Brain microvascular endothelial cell (primary cell): ENCODE results near the gene BCR.

Experiments used
- DNase-seq: peaks from one replicate; pipeline ENCODE4 v3.0.0-alpha.2; 2020
- H3K27ac ChIP-seq: fragments of 250-450 bp; sonication (Bioruptor Pico); 2 replicates; pipeline ENCODE4 v1.5.1; 2020; ENCODE audit warnings: mild to moderate bottlenecking, moderate library complexity
- H3K27me3 ChIP-seq: fragments of 250-450 bp; sonication (Bioruptor Pico); replicated peaks from 2 replicates; pipeline ENCODE4 v1.5.1; 2020; ENCODE audit warnings: mild to moderate bottlenecking
- H3K36me3 ChIP-seq: fragments of 250-450 bp; sonication (Bioruptor Pico); replicated peaks from 2 replicates; pipeline ENCODE4 v1.5.1; 2020; ENCODE audit warnings: mild to moderate bottlenecking
- H3K4me3 ChIP-seq: 2 replicates; pipeline ENCODE4 v1.5.1; 2011; ENCODE audit warnings: low read depth, mild to moderate bottlenecking, control low read depth, low read length, moderate library complexity
- in situ Hi-C: cut with HindIII; loops from 2 replicates; pipeline ENCODE4 v1.10.0; 2017; ENCODE audit warnings: low sequenced_read_pairs, low pct_ligation_motif_present
- TF ChIP-seq, protein P1 (sequence below): IDR thresholded peaks from 2 replicates; pipeline ENCODE4 v1.5.1; 2011; ENCODE audit warnings: low read depth, mild to moderate bottlenecking, moderate library complexity, low read length, control low read depth, inconsistent platforms; ENCODE audit errors: missing control alignments

The BCR gene

DNA sequence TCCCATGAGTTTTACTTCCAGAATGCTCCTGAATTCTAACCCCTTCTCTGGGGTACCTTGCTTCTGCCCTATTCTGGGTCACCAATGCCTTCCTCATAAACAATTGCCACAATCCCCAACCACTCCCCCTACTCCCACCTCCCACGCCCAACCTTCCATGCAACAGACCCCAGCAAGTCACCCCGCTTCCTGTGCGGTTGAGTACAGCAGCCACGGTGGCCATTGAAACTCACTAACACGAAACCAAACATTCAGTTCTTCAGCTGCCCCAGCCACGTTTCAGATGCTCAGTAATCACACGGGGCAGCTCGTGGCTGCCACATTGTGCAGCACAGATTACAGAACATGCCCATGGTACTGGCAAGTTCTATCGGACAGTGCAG is 3.7 kb upstream of the BCR start:
- peaks cover 7% of the 10 kb centered on the region for H3K27me3 ChIP-seq
- TF ChIP-seq, protein P1, sequence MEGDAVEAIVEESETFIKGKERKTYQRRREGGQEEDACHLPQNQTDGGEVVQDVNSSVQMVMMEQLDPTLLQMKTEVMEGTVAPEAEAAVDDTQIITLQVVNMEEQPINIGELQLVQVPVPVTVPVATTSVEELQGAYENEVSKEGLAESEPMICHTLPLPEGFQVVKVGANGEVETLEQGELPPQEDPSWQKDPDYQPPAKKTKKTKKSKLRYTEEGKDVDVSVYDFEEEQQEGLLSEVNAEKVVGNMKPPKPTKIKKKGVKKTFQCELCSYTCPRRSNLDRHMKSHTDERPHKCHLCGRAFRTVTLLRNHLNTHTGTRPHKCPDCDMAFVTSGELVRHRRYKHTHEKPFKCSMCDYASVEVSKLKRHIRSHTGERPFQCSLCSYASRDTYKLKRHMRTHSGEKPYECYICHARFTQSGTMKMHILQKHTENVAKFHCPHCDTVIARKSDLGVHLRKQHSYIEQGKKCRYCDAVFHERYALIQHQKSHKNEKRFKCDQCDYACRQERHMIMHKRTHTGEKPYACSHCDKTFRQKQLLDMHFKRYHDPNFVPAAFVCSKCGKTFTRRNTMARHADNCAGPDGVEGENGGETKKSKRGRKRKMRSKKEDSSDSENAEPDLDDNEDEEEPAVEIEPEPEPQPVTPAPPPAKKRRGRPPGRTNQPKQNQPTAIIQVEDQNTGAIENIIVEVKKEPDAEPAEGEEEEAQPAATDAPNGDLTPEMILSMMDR, result no peak
- H3K27ac ChIP-seq, result no peak overlapping the region
- in situ Hi-C loops, result no loop called here
- H3K4me3 ChIP-seq, result no peak overlapping the region
- peaks cover 2% of the 10 kb centered on the region for H3K36me3 ChIP-seq
- no peak for DNase-seq

DNA sequence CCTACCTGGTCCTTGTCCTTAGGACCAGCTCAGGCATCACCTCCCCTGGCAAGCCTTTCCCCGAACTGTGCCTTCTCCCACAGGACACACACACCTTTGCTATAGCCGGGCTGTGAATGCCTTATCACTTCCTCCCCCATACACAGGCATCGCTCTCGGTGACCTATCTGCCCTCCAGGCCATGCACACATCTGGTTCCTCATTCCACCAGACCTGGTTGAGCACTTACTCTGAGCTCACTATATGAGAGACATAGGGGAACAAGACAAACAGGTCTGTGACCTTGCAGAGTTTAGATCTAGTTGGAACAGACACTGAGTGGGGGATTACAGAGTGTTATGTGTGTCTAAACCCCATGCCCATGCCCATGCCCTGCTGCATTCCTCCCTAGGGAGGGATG is 3.1 kb upstream of the BCR start:
- no peak overlapping the region for H3K4me3 ChIP-seq
- no peak overlapping the region for H3K27ac ChIP-seq

DNA sequence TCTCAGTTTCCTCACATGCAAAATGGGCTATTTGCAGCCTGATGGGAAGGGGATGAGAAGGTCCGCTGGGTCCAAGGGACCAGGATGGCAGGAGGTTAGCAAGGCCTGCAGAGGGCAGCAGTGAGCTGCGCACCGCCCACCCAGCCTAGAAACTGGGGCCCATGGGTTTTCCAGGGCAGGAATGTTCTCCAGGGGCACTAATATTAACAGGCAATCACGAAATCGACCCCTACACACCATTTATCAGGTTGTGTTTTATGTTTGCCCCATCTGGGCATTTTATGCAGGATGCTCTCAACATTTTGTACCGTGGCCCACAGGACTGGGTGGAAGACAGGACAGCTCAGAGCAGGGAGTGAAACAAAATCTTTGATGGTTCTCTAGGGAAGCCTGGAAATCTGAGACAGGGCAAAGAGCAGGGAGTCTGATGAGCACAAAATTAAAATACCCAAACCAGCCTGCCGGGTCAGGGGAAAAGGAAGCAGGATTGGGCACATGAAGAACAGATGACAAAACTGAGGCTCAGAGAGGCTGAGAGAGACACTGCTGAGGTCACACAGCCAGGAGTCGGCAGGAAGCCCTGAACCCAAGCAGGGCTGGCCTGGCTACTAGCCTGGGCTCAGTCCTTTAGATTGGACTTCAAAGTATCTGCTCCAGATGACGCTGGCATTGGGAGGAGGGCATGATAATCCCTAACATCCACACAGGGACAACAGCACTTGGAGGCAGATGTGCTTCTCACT is 1.6 kb upstream of the BCR start:
- in situ Hi-C loops, result no loop called here
- Histone ChIP-seq H3K4me3 (no peak overlapping the region), H3K27me3 (peaks cover 7% of the 10 kb centered on the region), H3K36me3 (peaks cover 14% of the 10 kb centered on the region), H3K27ac (no peak overlapping the region)
- TF ChIP-seq, protein P1, result peak; percentile 99
- DNase-seq, result peak; percentile 40

More for the DNA sequence above, 3.1 kb upstream of the BCR start:
- no peak for DNase-seq
- Histone ChIP-seq H3K36me3 (peaks cover 8% of the 10 kb centered on the region), H3K27me3 (peaks cover 7% of the 10 kb centered on the region)
- TF ChIP-seq, protein P1, result no peak
- in situ Hi-C loops, result no loop called here

DNA sequence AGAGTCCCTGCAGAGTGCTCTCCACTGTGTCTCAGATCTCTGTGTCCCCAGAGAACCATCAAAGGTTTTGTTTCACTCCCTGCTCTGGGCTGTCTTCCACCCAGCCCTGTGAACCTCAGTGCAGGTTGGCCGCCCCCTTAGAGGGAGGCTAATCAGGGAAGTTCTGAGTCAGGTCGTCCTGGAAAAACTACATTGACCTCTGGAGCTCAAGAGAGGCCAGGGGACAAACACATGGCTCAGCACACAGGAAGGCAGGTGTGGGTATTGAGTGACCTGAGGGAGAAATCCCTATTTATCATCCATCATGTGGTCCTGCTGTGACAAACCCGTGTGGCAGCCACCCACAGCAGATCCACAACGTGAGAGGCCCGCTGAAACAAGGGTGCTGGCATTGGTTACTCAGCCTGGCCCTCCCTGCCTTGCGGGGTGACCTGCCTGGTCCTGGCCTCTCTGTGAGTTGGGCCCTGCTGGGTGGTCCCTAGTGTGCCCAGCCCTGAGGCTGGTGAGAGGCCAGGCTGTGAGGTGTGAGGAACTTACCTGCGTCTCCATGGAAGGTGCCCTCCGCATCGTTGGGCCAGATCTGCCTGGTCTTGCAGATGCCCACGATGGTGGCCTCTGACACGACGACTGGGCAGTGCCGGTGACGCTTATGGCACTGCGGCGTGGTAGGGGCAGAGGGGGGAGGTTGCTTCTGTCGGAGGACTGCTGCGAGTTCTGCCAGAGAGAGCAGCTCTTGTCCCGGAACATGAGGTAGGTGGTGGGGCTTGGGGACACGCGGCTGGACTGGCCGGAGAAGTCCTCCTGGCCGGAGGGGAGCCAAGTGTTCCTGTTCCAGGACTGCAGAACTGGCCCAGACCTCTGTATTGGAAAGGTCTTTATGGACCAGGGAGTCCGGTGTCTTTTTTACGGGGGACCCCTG is 669 bp upstream of the BCR start:
- Histone ChIP-seq H3K27ac (peak overlapping the region; percentile 3), H3K27me3 (peaks cover 4% of the 10 kb centered on the region), H3K4me3 (peak overlapping the region; percentile 43), H3K36me3 (peaks cover 18% of the 10 kb centered on the region)
- DNase-seq, result no peak
- in situ Hi-C loops, result no loop called here
- TF ChIP-seq, protein P1, result no peak

DNA sequence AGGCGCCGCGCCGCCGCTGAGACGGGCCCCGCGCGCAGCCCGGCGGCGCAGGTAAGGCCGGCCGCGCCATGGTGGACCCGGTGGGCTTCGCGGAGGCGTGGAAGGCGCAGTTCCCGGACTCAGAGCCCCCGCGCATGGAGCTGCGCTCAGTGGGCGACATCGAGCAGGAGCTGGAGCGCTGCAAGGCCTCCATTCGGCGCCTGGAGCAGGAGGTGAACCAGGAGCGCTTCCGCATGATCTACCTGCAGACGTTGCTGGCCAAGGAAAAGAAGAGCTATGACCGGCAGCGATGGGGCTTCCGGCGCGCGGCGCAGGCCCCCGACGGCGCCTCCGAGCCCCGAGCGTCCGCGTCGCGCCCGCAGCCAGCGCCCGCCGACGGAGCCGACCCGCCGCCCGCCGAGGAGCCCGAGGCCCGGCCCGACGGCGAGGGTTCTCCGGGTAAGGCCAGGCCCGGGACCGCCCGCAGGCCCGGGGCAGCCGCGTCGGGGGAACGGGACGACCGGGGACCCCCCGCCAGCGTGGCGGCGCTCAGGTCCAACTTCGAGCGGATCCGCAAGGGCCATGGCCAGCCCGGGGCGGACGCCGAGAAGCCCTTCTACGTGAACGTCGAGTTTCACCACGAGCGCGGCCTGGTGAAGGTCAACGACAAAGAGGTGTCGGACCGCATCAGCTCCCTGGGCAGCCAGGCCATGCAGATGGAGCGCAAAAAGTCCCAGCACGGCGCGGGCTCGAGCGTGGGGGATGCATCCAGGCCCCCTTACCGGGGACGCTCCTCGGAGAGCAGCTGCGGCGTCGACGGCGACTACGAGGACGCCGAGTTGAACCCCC is 798 bp downstream of the BCR start:
- DNase-seq, result no peak
- in situ Hi-C loops, result no loop called here
- TF ChIP-seq, protein P1, result no peak
- Histone ChIP-seq H3K4me3 (peak overlapping the region; percentile 74), H3K27ac (no peak overlapping the region), H3K36me3 (peaks cover 22% of the 10 kb centered on the region), H3K27me3 (peaks cover 4% of the 10 kb centered on the region)
